H4 (cell line): ENCODE measurements around the gene NKX1-1. TPM values are rescaled to one million over a fixed set of nuclear protein-coding genes. Genes with fewer than 3 reads are reported as not detected.
"Not testable (repeated sequence)": the region's sequence is repeated elsewhere in the genome, so short reads cannot be mapped to it uniquely, and the experiment has no call there.

ENCODE experiments used
- DNase-seq: peaks from one replicate; pipeline ENCODE4 v3.0.0-alpha.2; 2015; ENCODE audit warnings: low spot score
- total RNA-seq: library from RNA; depleted of rRNA; stranded (reverse); fragments of >200 nt; shearing (Covaris generic); gene quantifications from 2 replicates; pipeline ENCODE4 v1.2.3, GENCODE V29; 2014

NKX1-1 gene
- total RNA-seq, 1 experiment from 2014 or later, result not detected

DNA sequence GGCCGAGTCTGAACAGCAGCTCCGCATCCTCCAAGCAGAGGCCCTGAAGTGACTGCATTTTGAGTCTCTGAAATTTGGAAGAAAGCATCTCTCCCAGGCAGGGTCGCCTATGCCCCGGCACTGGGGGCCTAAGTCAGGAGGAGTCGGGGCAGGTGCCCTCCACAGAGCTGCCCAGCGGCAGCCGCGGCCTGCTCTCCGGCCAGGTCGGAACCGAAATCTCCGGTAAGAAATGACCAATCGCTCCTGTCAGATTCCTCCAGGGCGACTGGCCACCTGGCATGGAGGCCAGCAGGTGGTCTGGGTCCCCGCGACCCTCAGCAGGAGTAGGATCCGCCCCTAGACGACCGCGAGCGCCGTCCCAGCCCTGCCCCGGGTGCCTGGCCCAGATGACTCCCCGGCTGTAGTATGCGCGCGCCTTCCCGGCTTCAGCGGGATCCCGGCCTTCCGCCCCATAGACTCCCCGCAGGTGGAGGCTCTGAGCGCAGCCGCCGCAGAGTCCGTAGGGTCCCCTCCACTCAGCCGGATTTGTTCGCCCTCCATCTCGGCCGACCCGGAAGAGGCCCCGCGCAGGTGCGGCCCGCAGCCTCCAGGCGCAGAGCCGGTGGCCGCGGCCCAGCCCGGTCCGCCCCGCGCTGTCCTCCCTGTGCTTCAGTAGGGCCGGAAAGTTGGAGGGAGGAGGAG is 1.5 kb downstream of the NKX1-1 start:
- DNase-seq, result no peak

DNA sequence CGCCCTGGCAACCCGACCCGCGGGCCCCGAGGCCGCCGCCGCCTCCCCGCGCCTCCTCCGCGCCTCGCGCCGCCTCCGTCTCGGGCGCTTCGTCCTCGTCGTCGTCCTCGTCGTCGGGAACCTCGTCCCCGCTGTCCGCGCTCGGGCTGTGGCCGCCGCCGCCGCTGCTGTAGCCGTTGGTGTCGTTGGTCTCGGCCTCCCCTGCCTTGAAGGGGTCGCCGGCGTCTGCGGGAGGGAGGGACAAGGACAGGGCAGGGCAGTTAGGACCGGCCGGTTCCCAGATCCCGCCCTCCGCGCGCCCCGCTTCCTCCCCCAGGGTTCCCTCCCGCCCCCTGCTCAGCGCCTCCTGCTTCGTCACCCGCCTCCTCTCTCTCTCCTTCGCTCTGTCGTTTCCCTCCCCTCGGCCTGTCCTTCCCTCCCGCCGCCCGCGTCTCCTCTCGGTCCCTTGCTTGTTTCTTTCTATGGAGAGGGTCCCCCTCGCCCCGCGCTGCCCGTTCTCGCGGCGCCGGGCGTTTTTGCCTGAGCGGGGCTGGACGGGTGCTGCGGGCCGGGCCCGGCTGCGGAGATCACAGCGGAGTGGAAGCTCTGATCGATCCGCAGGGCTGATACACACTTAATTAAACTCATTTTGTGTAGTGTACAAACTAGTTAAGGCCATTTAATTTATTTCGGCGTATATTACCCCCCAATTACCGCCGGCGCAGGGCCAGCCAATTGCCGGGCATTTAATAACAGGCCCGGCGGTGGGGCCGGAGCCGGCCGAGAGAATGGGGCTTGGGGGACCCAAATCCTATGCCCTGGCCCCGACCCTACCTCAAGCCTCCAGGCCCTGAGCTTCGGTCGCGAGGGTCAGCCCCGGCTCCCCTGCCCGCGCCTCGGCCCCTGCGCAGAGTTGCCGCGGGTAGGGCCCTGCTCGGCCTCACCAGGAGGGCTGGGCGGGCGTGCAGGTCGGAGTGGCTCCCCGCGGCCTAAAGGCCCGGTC is 2.4 kb downstream of the NKX1-1 start:
- no peak for DNase-seq

DNA sequence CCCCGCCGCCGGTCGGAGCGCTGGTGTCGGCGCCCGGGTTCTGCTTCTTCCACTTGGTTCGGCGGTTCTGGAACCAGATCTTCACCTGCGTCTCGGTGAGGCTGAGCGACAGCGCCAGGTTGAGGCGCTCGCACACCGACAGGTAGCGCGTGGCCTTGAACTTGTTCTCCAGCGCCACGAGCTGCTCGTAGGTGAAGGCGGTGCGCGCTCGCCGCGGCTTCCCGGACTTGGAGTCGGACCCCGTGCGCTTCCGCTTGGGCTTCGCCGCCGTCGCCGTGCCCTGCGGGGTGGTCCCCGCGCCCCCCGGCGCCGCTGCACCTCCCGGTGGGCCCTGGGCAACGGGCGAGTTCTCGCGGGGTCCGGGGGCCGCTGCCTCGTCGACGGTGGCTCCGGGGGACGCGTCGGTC is 3.1 kb downstream of the NKX1-1 start:
- DNase-seq, result no peak

DNA sequence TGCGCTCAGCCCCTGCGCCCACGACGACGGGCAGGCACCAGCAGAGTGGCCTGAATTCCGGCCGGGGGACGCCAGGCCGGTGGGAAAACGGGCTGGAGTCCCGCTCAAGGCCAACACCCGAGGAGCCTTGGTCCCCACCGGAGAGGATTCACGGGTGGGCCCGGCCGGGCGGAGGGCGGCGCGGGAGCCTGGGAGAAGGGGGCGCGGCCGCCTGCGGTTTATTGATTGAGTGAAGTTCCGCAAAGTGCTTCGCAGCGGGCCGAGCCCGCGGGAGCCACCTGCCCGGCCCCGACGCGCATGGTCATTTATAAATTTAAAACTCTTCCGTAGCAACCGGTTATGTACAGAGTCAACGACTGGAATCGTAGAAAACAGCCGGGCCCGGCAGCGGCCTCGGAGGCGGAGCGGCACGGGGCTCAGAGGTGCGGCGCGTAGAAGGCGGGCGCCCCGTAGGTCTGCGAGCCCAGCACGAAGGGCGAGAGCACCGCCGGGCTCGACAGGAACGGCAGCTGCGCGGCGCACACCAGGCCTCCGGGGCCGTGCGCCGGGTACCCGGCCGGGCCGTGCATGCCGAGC is 3.6 kb downstream of the NKX1-1 start:
- no peak for DNase-seq

DNA sequence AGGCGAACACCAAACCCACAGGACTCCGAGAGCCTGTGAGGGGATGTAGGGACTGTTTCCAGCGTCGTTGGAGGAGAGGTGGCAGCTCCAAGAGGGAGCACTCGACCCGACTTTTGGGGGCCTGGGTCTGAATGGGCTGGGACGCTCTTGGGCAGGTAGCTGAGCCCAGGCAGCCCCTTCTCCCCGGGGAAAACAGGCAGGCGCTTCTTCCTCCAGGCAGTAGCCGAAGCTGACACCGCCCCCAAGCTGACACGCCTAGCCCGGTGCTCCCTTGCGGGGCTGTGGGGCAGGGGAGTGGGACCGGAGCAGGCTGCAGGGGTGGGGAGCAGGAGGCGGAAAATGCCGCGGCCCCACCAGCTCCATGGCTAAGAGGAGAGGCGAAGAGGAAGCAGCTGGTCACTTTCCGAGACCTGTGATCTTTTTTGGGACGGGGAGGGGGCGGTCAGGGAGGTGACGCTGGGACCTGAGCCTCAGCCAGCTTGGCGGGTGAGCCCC is 4.2 kb downstream of the NKX1-1 start:
- DNase-seq, result no peak

DNA sequence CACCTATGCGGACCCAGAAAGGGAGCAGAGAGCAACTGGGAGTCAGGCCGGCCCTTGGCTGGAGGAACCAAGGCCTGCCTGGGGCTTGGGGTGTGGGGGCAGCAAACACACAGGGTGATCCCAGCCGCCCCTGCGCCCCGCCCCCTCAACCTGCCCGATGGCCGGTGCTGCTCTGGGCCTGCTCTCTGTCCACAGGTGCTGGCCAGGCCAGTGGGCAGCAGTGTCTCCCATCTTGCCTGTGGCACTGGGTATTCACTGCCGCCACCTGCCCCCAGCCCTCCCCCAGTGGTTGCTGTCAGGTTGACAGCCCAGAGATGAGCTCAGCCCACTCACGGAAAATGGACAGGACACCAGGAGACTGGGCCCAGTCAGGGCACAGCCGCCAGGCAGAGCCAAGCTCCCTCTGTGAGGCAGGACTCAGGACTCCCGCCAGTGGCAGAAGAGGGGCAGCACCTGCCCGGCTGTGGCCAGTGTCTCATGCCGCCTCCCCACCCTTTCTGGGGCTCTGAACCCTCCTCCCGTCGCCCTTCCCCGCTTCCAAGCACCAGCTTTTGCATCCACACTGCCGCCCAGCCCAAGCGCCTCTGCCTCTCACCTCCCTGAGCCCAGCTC is 4.7 kb downstream of the NKX1-1 start:
- no peak for DNase-seq

DNA sequence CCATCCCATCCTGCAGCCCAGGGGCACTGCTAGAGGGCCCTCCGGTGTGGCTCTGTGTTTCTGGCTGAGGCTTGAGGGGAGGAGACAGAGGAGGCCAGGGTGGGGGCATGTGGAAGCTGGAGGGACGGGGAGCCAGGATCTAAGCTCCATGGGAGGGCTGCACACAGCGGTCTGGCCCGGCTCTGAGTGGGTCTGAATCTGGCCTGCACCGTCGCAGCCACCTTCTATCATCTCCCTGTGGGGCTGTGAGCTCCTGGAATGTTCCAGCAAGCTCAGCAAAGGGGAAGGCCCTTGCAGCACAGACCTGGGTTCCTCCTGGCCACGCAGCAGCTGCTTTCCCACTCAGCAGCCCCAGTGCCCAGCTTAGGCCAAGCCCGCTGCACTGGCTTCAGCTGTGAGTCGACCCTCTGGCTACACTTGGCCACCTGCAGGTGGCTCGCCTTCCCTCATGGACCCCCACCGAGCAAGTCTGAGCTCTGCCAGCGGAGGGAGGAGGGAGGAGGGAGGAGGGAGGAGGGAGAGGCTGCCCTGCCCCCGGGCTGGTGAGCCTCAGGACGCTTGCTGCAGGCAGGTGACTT is 5.3 kb downstream of the NKX1-1 start:
- DNase-seq, result no peak

DNA sequence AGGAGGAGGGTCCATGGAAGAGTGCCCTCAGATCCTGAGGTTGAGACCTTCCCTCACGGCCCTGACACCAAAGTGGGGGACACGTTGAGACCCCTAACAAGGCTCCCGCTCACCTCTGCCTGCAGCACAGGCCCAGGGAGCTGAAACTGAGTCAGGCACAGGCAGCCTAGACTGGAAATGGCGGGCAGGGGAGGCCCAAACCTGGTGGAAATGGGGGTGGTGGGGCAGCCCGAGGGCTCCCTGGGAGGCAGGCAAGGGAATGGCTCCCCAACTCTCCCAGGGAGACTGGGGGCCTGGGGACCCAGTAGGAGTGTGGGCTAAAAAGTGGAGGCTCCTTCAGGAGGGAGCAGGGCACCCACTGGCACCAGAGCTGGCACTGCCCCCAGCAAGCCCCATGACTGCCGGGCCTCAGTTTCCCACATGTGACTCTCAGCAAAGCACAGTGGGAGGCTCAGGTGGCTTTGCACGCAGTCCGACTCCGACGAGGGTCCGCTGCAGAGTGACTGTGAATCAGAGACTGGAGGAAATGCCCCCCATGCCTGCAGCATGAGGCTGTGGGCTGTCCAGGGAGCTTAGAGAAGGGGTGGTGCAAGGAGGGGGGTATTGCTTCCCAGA is 5.9 kb downstream of the NKX1-1 start:
- DNase-seq, result no peak

DNA sequence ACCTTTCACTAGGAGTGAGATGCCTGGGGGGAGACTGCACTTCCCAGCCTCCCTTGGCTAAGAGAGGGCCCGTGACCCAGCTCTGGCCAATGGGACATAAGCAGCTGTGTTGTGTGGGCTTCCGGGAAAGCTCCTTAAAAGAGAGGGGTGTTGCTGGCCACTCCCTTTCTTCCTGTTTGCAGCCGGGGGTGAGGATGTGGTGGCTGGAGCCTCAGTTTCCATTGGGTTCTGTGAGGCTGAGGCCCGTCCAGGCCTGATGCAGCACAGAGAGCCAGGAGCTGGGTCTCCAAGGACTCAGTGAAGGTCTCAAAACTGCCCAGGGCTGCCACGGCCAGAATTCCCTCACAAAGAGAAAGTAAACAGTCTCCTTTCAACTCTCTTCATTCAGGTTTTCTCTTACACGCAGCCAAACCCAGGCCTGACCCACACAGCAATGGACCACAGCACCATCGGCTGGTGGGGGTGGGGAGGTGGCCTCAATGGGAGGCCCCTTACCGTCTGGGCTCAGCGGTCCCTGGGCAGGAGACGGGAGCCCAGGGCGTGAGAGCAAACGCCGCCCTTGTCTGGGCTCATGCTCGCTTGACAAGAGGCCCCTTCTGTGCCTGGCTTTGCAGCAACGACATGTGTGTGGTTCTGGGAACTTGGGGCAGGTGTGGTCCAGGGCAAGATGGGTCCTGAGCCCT is 6.6 kb downstream of the NKX1-1 start:
- DNase-seq, result no peak

DNA sequence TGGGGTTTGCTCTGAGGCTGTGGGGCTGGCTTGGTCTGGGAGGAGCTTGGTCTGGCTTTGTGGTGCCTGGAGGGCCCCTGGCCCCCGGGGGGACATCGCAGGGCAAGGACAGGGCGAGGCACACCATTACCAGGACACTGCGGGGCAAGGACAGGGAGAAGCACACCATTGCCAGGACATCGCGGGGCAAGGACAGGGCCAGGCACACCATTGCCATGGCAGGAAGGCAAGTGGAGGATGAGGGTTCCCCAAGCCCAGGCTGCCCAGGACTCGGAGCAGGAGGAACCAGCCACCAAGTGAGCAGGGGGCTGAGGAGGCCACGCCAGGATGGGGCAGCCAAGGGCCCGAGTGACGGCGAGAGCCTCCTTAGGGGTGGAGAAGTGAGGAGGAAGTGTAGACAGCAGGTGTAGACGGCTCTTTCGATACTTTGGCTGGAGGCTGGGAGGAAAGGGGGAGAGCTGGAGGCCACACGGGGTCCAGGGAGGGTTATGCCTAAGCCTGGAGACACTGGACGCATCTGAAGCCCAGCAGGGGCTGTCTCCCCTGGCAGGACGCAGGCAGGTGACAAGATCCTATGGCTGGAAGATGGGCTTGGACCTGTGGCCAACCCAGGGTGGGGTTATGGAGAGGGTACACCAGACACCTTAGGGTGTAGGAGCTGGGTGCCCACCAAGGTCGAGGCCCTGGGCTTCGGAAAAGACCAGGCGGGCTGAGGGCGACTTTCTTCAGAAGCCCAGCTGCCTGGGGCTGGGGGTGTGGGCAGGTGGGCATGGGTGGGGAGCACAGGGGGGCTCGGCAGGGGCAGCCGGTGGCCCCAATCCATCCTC is 7.3 kb downstream of the NKX1-1 start:
- no peak for DNase-seq

DNA sequence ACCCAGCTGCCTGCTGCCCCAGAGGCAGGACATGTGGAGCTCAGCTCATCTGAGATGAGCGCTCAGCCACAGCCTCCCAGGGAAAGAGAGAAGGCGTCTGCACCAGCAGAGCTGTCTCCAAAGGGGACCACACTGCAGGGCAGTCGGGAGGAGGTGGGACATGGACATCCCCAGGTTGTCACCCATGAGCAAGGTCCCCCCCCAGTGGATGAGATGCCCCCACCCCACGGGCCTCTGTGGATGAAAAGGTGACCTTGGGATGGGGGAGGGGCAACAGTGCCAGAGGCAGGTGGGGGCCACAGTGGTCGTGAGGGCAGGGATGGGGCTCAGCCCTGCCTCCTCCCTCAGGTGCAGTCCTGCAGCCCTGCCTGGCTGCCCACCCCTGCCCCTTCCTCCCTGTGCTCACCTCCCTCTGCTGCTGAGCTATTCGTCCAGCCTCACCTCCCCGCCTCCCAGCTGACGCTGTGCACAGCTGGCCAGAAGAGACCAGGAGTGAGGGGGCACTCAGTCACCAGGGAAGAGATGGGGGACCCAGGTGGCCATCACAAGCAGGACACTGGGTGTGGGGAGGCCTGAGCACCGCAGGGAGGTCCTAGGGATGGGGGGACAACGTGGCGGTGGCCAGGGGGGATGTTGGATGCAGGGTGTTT is 9.3 kb downstream of the NKX1-1 start:
- no peak for DNase-seq

DNA sequence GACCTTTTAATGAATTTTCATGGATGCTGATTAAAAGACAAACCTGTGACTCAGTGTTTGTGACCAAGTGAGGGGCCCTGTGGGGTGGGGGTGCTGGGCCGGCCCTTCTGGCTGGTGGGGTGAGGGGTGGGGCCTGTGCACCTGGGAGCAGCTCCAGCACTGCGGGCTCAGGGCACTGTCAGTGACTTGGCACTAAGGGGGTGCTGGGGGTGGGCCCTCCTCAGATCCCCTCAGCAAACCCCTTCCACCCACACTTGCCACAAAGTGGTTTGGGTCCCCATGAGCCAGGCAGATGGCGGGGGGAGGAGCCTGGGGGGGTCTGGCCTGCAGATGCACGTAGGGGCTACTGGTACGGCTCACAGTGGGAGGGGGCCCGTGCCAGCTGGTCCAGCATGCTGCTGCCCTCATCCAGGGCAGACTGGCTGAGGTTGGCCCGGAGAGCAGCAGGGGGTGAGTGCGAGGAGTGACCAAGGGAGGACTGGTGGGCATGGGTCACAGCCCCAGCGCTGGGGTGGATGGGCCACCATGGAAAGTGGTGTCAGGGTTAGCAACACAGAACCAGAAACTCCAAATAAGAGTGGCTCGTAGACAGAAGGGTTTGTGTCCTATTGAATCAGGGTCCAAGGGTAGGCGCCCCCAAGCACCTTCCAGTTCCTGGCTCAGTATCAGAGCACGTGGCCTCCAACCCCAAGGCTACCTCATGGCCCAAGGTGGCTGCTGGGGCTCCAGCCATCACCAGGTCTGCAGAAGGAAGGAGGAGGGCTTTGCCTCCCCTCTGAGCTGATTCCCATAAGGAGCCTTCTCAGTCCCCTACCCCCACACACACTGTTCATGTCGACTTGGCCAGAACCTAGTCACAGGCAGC is 10.1 kb downstream of the NKX1-1 start:
- DNase-seq, result no peak

DNA sequence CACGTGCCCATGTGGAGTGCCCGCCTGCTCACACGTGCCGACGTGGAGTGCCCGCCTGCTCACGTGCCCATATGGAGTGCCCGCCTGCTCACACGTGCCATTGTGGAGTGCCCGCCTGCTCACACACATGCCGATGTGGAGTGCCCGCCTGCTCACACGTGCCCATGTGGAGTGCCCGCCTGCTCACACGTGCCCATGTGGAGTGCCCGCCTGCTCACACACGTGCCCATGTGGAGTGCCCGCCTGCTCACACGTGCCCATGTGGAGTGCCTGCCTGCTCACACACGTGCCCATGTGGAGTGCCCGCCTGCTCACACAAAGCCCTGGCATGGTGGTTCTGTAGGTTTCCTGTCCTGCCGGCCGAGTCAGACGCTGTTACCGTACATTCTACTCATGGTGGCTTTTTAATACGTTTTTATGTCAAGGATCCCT is 10.8 kb downstream of the NKX1-1 start:
- DNase-seq, result not testable (repeated sequence)

DNA sequence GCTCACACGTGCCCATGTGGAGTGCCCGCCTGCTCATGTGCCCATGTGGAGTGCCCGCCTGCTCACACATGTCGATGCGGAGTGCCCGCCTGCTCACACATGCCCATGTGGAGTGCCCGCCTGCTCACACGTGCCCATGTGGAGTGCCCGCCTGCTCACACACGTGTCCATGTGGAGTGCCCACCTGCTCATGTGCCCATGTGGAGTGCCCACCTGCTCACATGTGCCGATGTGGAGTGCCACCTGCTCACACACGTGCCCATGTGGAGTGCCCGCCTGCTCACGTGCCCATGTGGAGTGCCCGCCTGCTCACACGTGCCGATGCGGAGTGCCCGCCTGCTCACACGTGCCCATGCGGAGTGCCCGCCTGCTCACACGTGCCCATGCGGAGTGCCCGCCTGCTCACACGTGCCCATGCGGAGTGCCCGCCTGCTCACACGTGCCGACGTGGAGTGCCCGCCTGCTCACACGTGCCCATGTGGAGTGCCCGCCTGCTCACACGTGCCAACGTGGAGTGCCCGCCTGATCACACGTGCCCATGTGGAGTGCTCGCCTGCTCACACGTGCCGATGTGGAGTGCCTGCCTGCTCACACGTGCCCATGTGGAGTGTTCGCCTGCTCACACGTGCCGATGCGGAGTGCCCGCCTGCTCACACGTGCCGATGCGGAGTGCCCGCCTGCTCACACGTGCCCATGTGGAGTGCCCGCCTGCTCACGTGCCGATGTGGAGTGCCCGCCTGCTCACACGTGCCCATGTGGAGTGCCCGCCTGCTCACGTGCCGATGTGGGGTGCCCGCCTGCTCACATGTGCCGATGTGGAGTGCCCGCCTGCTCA is 11.5 kb downstream of the NKX1-1 start:
- not testable (repeated sequence) for DNase-seq

DNA sequence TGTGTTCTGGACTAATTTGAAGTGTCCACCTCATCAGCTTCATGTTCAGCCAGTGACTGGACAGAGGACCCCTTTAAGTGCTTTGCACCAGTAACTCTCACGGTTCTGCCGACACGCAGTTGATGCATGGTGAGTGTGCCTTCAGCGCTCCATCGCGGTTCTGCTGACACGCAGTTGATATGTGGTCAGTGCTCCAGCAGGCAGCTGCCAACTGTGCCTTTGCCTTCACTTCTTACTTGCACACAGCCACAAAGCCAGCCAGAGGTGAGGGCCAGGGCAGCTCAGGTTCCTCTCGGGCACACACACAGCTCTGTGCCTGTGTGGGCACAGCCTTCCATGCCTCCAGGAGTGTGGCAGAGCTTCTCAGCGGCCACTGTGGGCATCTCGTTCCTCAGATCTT is 12.4 kb downstream of the NKX1-1 start:
- no peak for DNase-seq

DNA sequence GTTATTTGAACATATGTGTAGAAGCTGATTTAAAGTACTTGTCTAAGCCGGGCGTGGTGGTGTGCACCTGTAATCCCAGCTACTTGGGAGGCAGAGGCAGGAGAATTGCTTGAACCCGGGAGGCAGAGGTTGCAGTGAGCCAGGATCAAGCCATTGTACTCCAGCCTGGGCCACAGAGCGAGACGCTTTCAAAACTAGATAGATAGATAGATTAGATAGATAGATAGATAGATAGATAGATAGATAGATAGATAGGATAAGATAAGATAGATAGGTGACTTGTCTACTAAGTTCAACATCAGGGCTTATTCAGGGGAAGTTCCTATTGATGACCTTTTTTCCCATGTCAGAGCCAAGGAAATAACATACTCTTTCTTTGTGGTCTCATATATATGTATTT is 12.9 kb downstream of the NKX1-1 start:
- not testable (repeated sequence) for DNase-seq
